GM18951 (cell line): ENCODE measurements around the gene MAP3K15.

Experiments used
- POLR2A ChIP-seq: IDR thresholded peaks from 4 replicates; pipeline ENCODE4 v1.6.1; 2011; ENCODE audit warnings: mild to moderate bottlenecking; ENCODE audit not compliant: insufficient read length, insufficient read depth; ENCODE audit errors: extremely low read depth
- in situ Hi-C: fragments of 300-500 bp; cut with MboI; formaldehyde crosslinking; loops from one replicate; pipeline ENCODE4 v1.12.0; 2022; ENCODE audit warnings: low sequenced_read_pairs, mixed read lengths, inconsistent platforms; ENCODE audit not compliant: unreplicated experiment

MAP3K15 gene

DNA sequence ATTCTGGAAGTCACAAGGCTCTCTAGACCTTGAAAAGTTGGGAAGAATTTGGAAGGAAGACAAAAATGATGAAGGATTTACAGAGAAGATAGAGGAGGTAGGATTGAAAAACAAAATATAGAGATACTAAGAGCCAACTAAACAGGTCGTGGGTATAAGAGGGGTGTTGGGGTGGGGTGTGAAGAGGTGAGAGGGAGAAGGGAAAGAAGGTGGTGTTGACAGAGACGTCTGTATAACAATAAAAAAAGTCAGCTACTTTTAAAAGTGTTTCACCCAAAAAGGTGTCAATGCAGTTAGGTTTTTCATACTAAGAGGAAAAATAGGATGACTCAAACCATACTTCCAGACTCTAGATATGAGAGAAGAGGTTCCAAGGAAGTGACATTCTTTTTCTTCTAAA, 33.0 kb upstream of the MAP3K15 start:
- in situ Hi-C loops = no loop called here
- TF ChIP-seq POLR2A = no peak

GRCh38 chrX:19545651-19546050, 30.3 kb upstream of the MAP3K15 start:
- in situ Hi-C loops = no loop called here
- TF ChIP-seq POLR2A = no peak

GRCh38 chrX:19544693-19545305, 29.5 kb upstream of the MAP3K15 start:
- no peak for TF ChIP-seq POLR2A
- in situ Hi-C loops = no loop called here

GRCh38 chrX:19543951-19544381, 28.7 kb upstream of the MAP3K15 start:
- in situ Hi-C loops = no loop called here
- no peak for TF ChIP-seq POLR2A

DNA sequence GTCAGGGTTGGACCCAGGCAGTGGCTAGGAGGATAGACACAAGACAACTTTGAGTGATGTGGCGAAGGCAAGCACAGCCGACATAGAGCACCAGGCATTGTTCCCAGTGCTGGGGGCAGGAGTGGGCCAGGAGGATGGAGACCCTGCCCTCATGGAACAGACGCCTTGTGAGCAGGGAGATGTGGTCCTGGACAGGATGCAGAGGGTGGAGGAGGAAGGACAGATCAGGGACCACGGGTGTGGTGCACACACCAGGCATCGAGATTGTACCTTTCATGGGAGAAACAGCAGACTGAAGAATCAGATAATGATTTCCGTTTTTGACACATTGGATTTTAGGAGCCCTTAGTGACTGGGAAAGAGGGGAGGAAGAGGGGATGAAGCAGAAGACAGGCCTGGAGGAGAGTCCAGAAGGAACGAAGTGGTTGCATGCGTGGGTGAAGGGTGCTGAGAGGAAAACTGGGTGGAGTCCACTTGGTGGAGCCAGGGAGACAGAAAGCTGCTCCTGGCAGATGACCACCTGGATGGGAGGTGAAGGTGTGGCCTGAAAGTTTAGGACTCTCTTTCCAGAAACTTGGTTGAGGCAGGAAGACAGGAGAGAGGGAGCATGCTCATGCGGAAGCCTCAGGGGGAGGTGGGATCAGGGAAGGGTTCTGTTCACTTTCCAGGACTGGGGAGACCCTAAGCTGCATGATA, 27.9 kb upstream of the MAP3K15 start:
- no peak for TF ChIP-seq POLR2A
- in situ Hi-C loops = no loop called here

- TF ChIP-seq POLR2A = no peak
- in situ Hi-C loops = no loop called here
Observed at GRCh38 chrX:19541931-19542330, 26.6 kb upstream of the MAP3K15 start.

GRCh38 chrX:19541196-19541595, 25.9 kb upstream of the MAP3K15 start:
- TF ChIP-seq POLR2A = no peak
- in situ Hi-C loops = no loop called here

DNA sequence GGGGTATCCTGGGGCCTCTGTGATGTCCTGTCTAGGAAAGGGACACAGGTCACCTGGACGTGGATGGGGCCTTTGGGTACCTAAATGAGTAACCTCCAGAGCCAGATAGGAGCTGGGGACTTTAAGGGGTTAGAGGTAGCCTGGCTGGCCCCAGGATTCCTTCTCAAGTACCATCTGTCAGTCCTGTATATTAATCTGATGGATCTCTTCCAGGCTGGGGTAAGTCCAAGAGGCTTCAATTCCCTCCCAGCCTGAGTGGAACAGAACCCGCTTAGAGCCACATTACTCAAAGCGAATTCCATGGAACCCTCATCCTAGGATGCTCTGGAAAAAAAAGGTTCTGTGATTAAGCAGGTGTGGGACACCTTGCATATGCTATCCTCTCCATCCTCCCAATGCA, 24.8 kb upstream of the MAP3K15 start:
- in situ Hi-C loops = no loop called here
- TF ChIP-seq POLR2A = no peak

- no peak for TF ChIP-seq POLR2A
- in situ Hi-C loops = no loop called here
Observed at GRCh38 chrX:19539665-19540064, 24.4 kb upstream of the MAP3K15 start.

- TF ChIP-seq POLR2A = no peak
- in situ Hi-C loops = no loop called here
Observed at GRCh38 chrX:19535476-19535875, 20.2 kb upstream of the MAP3K15 start.

- in situ Hi-C loops = no loop called here
- no peak for TF ChIP-seq POLR2A
Observed at GRCh38 chrX:19532709-19533108, 17.4 kb upstream of the MAP3K15 start.

- no peak for TF ChIP-seq POLR2A
- in situ Hi-C loops = loop anchor here (25.0 kb wide), 1 partner anchor 1131 kb away; no protein-coding TSS in a partner anchor
Observed at GRCh38 chrX:19517965-19518364, 2.7 kb upstream of the MAP3K15 start.

- TF ChIP-seq POLR2A = no peak
- in situ Hi-C loops = loop anchor here (25.0 kb wide), 1 partner anchor 1128 kb away; no protein-coding TSS in a partner anchor
Observed at GRCh38 chrX:19515615-19516105, 352 bp upstream of the MAP3K15 start.

DNA sequence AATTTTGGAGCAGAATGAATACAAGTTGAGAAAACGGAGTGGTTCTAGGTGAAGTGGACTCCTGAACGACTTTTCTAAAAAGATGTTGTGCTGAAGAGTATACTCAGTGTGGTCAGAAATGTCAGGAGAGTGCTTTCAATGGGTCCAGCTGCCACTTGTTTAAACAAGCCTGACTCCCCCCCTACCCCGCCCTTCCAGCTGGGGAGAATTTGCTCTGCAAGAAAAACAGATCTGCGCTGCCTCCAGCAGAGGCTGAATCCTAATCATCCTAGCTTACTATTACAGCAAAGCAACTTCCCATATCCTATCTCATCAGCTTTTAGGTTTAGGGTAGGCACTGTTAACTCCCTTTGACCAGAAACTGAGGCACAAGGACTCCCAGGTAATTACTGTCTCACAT, 1.9 kb downstream of the MAP3K15 start:
- TF ChIP-seq POLR2A = no peak
- in situ Hi-C loops = loop anchor here (25.0 kb wide), 1 partner anchor 1126 kb away; no protein-coding TSS in a partner anchor
